ENCODE data around the gene FIGN. TPM values are rescaled to one million over a fixed set of nuclear protein-coding genes. Genes with fewer than 3 reads are reported as not detected.
A peak's percentile ranks its signal among the peaks of the same experiment; 100 is the strongest.

The FIGN gene
- polyA plus RNA-seq, 6 donors from 2014 or later = not detected

GRCh38 chr2:163757814-163758213 lies 22.0 kb upstream of the FIGN start:
- H3K36me3 Mint-ChIP-seq = no peaks in the 10 kb centered on the region
- H3K4me3 Mint-ChIP-seq = no peak overlapping the region
- no peaks in the 10 kb centered on the region for H3K4me1 Mint-ChIP-seq
- H3K27me3 Mint-ChIP-seq = no peaks in the 10 kb centered on the region
- no peak for DNase-seq
- no peaks in the 10 kb centered on the region for H3K9me3 Mint-ChIP-seq
- ATAC-seq (ENCODE audit: low read depth in 2 of 2) = no peak
- H3K27ac Mint-ChIP-seq = peak overlapping the region in 1 of 6 donors; percentile 6

- Mint-ChIP-seq H3K4me3 (no peak overlapping the region), H3K4me1 (no peaks in the 10 kb centered on the region), H3K27me3 (no peaks in the 10 kb centered on the region), H3K9me3 (no peaks in the 10 kb centered on the region), H3K27ac (no peak overlapping the region), H3K36me3 (no peaks in the 10 kb centered on the region)
- DNase-seq = no peak
- ATAC-seq (ENCODE audit: low read depth in 2 of 2) = no peak
Measured at GRCh38 chr2:163756588-163756987, 20.8 kb upstream of the FIGN start.

DNA sequence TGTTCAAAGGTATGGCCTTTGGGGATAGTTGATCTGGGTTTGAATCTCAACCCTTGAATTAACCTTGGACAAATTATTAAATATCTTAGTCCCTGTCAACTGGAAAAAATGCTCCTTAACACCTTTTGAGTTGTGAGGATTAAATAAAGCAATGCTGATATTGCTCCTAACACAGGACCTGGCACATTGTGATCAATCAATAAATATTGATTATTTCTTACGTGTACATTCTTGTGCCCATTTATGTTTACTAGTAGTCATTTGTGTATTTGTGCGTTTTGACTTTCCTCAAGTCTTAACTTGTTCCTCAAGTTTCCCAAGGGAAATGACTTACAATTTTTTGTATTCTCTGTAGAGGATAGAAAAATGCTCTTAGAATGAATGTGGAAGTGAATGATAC lies 19.6 kb upstream of the FIGN start:
- ATAC-seq (ENCODE audit: low read depth in 2 of 2) (no peak), DNase-seq (no peak)
- no peaks in the 10 kb centered on the region for H3K9me3 Mint-ChIP-seq
- no peaks in the 10 kb centered on the region for H3K4me1 Mint-ChIP-seq
- no peak overlapping the region for H3K27ac Mint-ChIP-seq
- no peaks in the 10 kb centered on the region for H3K36me3 Mint-ChIP-seq
- H3K4me3 Mint-ChIP-seq = no peak overlapping the region
- H3K27me3 Mint-ChIP-seq = no peaks in the 10 kb centered on the region

DNA sequence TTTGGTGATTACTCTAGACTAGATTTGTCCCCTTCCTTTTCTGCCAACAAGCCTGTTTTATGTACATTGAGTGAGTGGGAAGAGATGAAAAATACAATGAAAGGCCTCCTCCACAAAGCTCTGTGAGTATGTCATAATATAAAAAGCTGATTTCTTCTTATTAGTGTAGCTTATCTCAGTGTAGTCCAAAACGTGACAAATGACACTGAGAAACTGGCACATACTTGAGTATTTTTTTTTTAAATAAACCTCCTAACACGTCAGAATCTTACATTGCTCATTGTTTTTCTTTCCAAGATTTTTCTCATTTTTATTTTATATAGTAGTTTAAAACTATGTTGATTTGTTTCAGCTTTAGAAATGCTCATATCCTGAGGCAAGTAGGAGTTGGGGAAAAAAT lies 17.9 kb upstream of the FIGN start:
- ATAC-seq (ENCODE audit: low read depth in 2 of 2) = no peak
- Mint-ChIP-seq H3K36me3 (no peaks in the 10 kb centered on the region), H3K4me3 (no peak overlapping the region), H3K27me3 (no peaks in the 10 kb centered on the region), H3K4me1 (no peaks in the 10 kb centered on the region), H3K27ac (no peak overlapping the region), H3K9me3 (no peaks in the 10 kb centered on the region)
- no peak for DNase-seq

DNA sequence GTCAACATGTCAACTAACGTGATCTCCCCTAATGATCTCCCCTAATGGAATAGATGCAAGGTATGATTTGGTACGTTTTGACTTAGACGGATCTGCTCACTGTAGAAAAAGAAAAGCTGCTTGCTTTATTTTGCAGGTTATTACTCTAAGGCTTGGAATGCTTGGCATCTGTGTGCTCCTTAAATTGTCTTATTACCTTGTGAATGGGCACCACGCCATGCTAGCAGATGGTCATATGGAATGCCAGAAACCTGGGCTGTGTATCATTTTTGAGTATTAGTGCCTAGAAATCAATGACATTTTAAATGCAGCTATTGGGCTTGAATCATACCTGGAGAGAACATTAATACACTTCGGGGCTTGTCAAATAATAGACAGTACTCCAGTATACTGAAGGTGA lies 16.5 kb upstream of the FIGN start:
- H3K27ac Mint-ChIP-seq = no peak overlapping the region
- no peaks in the 10 kb centered on the region for H3K36me3 Mint-ChIP-seq
- no peaks in the 10 kb centered on the region for H3K27me3 Mint-ChIP-seq

GRCh38 chr2:163751696-163752095 lies 15.9 kb upstream of the FIGN start:
- no peaks in the 10 kb centered on the region for H3K36me3 Mint-ChIP-seq
- H3K9me3 Mint-ChIP-seq = no peaks in the 10 kb centered on the region
- H3K27ac Mint-ChIP-seq = no peak overlapping the region
- ATAC-seq (ENCODE audit: low read depth in 2 of 2) = no peak
- no peaks in the 10 kb centered on the region for H3K4me1 Mint-ChIP-seq
- H3K27me3 Mint-ChIP-seq = no peaks in the 10 kb centered on the region
- H3K4me3 Mint-ChIP-seq = no peak overlapping the region
- no peak for DNase-seq

More for the DNA sequence above, 16.5 kb upstream of the FIGN start:
- Mint-ChIP-seq H3K9me3 (no peaks in the 10 kb centered on the region), H3K4me3 (no peak overlapping the region), H3K4me1 (no peaks in the 10 kb centered on the region)
- ATAC-seq (ENCODE audit: low read depth in 2 of 2) (no peak), DNase-seq (no peak)

DNA sequence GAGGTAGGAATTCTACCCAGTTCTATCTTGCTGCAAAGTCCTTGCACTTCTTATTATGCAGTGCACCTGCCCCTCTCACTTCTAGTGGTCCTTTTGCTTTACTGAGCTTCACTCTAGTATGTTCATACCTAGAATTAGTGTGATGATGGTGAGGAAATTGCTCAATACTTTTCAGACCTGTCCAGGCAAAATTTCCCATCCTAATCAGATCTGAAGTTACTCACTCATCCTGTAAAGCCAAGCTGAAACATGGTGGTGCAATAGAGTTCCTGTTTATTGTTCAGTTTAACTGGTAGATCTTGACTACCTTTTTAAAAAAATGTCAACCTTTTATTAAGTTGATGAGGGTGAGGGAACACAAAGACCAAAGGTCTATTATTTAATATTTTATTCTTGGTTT lies 12.6 kb upstream of the FIGN start:
- Mint-ChIP-seq H3K4me1 (no peaks in the 10 kb centered on the region), H3K27me3 (no peaks in the 10 kb centered on the region), H3K27ac (no peak overlapping the region), H3K4me3 (no peak overlapping the region), H3K9me3 (no peaks in the 10 kb centered on the region), H3K36me3 (no peaks in the 10 kb centered on the region)
- DNase-seq = no peak
- ATAC-seq (ENCODE audit: low read depth in 2 of 2) = no peak

DNA sequence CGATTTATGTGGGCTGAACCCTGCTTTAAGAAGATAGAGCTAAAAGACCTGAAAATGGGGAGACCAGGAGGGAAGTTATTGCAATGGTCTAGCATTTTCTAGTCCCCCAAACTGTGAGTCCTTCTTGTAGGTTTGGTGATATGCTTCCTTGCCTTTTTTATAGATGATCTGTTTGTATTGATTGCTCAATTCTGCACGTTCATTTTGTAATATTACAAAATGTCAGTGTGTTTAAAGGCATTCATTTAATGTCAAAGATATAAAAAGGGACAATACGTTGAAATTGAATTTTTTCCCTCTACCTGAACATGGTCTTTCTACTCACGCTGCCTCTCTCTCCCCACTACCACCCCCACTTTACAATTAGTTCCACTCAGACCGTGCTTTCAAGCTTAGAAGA lies 5.6 kb upstream of the FIGN start:
- no peak for ATAC-seq (ENCODE audit: low read depth in 2 of 2)
- no peaks in the 10 kb centered on the region for H3K4me1 Mint-ChIP-seq
- H3K27me3 Mint-ChIP-seq = peaks cover 8 to 20% (median 16%) of the 10 kb centered on the region in 3 donors
- DNase-seq = no peak
- no peak overlapping the region for H3K27ac Mint-ChIP-seq
- no peaks in the 10 kb centered on the region for H3K9me3 Mint-ChIP-seq
- no peak overlapping the region for H3K4me3 Mint-ChIP-seq
- no peaks in the 10 kb centered on the region for H3K36me3 Mint-ChIP-seq

- Mint-ChIP-seq H3K27ac (no peak overlapping the region), H3K4me1 (peaks cover 6 to 12% (median 7%) of the 10 kb centered on the region in 3 donors), H3K4me3 (no peak overlapping the region), H3K36me3 (peaks cover 0 to 9% of the 10 kb centered on the region in 2 donors), H3K27me3 (peaks cover 41 to 51% (median 44%) of the 10 kb centered on the region in 3 donors), H3K9me3 (peaks cover 0 to 3% (median 0%) of the 10 kb centered on the region in 7 donors)
- no peak for DNase-seq
- no peak for ATAC-seq (ENCODE audit: low read depth in 2 of 2)
Measured at GRCh38 chr2:163737563-163737962, 1.8 kb upstream of the FIGN start.

DNA sequence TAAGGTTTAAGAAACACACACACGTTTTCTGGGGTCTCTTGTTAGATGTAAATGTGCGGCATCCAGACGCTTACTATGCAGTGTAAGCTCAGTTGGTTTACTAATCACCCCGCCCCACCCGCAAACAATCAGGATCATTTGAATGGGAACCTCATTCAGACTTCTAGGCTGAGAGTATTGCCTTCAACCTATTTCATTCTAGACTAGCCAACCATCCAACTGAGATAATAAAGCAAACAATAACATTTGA lies 1.3 kb upstream of the FIGN start:
- peak overlapping the region in 1 of 8 donors; percentile 8 for H3K4me3 Mint-ChIP-seq
- ATAC-seq (ENCODE audit: low read depth in 2 of 2) (no peak), DNase-seq (no peak)
- H3K27ac Mint-ChIP-seq = no peak overlapping the region
- peaks cover 0 to 9% of the 10 kb centered on the region in 2 donors for H3K36me3 Mint-ChIP-seq
- H3K27me3 Mint-ChIP-seq = peaks cover 41 to 53% (median 46%) of the 10 kb centered on the region in 3 donors
- peaks cover 0 to 3% (median 0%) of the 10 kb centered on the region in 7 donors for H3K9me3 Mint-ChIP-seq
- peaks cover 6 to 12% (median 7%) of the 10 kb centered on the region in 3 donors for H3K4me1 Mint-ChIP-seq

DNA sequence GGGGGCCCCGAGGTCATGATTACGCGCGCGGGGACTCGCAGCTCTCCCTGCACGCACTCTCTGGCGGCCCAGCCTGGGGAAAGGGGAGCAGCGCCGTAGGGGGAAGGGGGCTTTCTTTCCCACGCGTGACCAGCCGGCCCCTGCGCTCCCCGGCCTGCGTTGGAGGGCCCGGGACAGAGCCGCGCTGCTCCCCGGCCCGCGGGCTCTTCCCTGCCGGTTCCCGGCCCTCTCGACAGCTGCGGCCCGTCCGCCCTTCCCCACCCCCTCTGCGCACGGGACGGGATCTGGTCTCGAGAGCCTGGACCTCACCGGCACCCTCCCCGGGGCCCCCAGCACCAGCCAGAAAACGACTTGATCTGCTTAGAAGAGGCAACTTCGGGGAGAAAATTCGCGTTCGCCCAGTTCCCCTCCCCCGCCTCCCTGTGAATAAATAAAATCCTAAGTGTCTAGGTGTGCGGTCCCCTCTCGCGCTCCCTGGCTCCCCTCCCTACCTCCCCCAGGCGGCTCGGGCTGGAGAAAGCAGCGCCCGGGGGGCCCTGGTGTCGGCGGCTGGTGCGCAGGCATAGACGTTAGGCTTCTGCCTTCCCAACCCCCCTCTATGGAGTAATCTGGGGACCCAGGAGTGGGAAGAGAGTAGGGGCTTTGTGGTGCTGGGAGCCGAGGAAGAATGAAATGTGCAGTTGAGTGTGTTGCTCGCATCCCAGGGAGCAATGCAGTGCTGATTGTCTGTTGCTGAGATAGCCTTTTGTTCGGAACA lies 803 bp upstream of the FIGN start:
- Mint-ChIP-seq H3K4me1 (peaks cover 6 to 12% (median 7%) of the 10 kb centered on the region in 3 donors), H3K9me3 (peaks cover 0 to 3% (median 0%) of the 10 kb centered on the region in 7 donors), H3K27ac (no peak overlapping the region), H3K27me3 (peaks cover 41 to 58% (median 51%) of the 10 kb centered on the region in 3 donors), H3K36me3 (peaks cover 0 to 9% of the 10 kb centered on the region in 2 donors), H3K4me3 (peak overlapping the region in 1 of 8 donors; percentile 8)
- ATAC-seq (ENCODE audit: low read depth in 2 of 2) = no peak
- DNase-seq = no peak

GRCh38 chr2:163734881-163735684 lies 725 bp downstream of the FIGN start:
- H3K27ac Mint-ChIP-seq = no peak overlapping the region

GRCh38 chr2:163734401-163734800 lies 1.4 kb downstream of the FIGN start:
- no peak for DNase-seq
- Mint-ChIP-seq H3K4me1 (peaks cover 6 to 12% (median 7%) of the 10 kb centered on the region in 3 donors), H3K27ac (no peak overlapping the region), H3K36me3 (peaks cover 0 to 9% of the 10 kb centered on the region in 2 donors), H3K9me3 (peaks cover 0 to 3% (median 0%) of the 10 kb centered on the region in 7 donors), H3K4me3 (no peak overlapping the region), H3K27me3 (peaks cover 37 to 50% (median 45%) of the 10 kb centered on the region in 3 donors)
- no peak for ATAC-seq (ENCODE audit: low read depth in 2 of 2)

More at GRCh38 chr2:163734881-163735684, 725 bp downstream of the FIGN start:
- Mint-ChIP-seq H3K27me3 (peaks cover 41 to 53% (median 45%) of the 10 kb centered on the region in 3 donors), H3K36me3 (peaks cover 0 to 9% of the 10 kb centered on the region in 2 donors), H3K9me3 (peaks cover 0 to 3% (median 0%) of the 10 kb centered on the region in 7 donors), H3K4me1 (peaks cover 6 to 12% (median 7%) of the 10 kb centered on the region in 3 donors), H3K4me3 (peak overlapping the region in 5 of 8 donors; percentile 44 to 70 (median 67))
- ATAC-seq (ENCODE audit: low read depth in 2 of 2) = no peak
- no peak for DNase-seq

GRCh38 chr2:163733956-163734355 lies 1.9 kb downstream of the FIGN start:
- ATAC-seq (ENCODE audit: low read depth in 2 of 2) = no peak
- Mint-ChIP-seq H3K4me3 (no peak overlapping the region), H3K27ac (peak overlapping the region in 1 of 6 donors; percentile 47), H3K4me1 (peaks cover 6 to 12% (median 7%) of the 10 kb centered on the region in 3 donors), H3K27me3 (peaks cover 33 to 47% (median 45%) of the 10 kb centered on the region in 3 donors), H3K36me3 (peaks cover 0 to 9% of the 10 kb centered on the region in 2 donors), H3K9me3 (peaks cover 0 to 3% (median 0%) of the 10 kb centered on the region in 7 donors)
- DNase-seq = no peak

Measured in naive B cell (primary cell).